HG03520 (cell line): ENCODE data around the gene SMPD1.
A peak's percentile ranks its signal among the peaks of the same experiment; 100 is the strongest.

Experiments used
- ATAC-seq: cut with Tn5 transposase; IDR thresholded peaks from one replicate; pipeline ENCODE4 v1.9.1; 2021; ENCODE audit warnings: mild to moderate bottlenecking, moderate library complexity; ENCODE audit not compliant: unreplicated experiment

The SMPD1 gene

GRCh38 chr11:6389905-6390717, at the start of gene SMPD1:
Gene SMPD1 (plus strand): TSS chr11:6390474. CDS start chr11:6390599, 125 bp downstream.
- ATAC-seq: peak; percentile 97

GRCh38 chr11:6345366-6345765, 44.9 kb upstream of the SMPD1 start:
- ATAC-seq: no peak

- no peak for ATAC-seq
These were observed 40.2 kb upstream of the SMPD1 start for GRCh38 chr11:6350043-6350442.

GRCh38 chr11:6350486-6350885, 39.8 kb upstream of the SMPD1 start:
- ATAC-seq: no peak

- ATAC-seq: no peak
These were observed 38.4 kb upstream of the SMPD1 start for GRCh38 chr11:6351782-6352382.

- ATAC-seq: peak; percentile 74
These were observed 36.8 kb upstream of the SMPD1 start for GRCh38 chr11:6353367-6353987.

GRCh38 chr11:6354651-6355485, 35.4 kb upstream of the SMPD1 start:
- ATAC-seq: no peak

GRCh38 chr11:6356503-6357055, 33.7 kb upstream of the SMPD1 start:
- no peak for ATAC-seq

- no peak for ATAC-seq
These were observed 33.1 kb upstream of the SMPD1 start for GRCh38 chr11:6357222-6357621.

GRCh38 chr11:6360183-6360582, 30.1 kb upstream of the SMPD1 start:
- no peak for ATAC-seq

GRCh38 chr11:6362185-6362872, 27.9 kb upstream of the SMPD1 start:
- ATAC-seq: no peak

- ATAC-seq: peak; percentile 93
These were observed 27.2 kb upstream of the SMPD1 start for GRCh38 chr11:6362873-6363678.

GRCh38 chr11:6365659-6366058, 24.6 kb upstream of the SMPD1 start:
- no peak for ATAC-seq

GRCh38 chr11:6371825-6372224, 18.4 kb upstream of the SMPD1 start:
- ATAC-seq: no peak

GRCh38 chr11:6377902-6378639, 12.2 kb upstream of the SMPD1 start:
- no peak for ATAC-seq

GRCh38 chr11:6378640-6378989, 11.7 kb upstream of the SMPD1 start:
- ATAC-seq: no peak

GRCh38 chr11:6385046-6385777, 5.1 kb upstream of the SMPD1 start:
- no peak for ATAC-seq
